ENCODE data around the gene MOB4. TPM values are rescaled to one million over a fixed set of nuclear protein-coding genes. Genes with fewer than 3 reads are reported as not detected.

The MOB4 gene
- total RNA-seq, 1 experiment from 2014 or later = 28.3 TPM

- Mint-ChIP-seq H3K4me1 (ENCODE audit: low read depth, unreplicated experiment) (peaks cover 15% of the 10 kb centered on the region), H3K4me3 (ENCODE audit: low read depth, unreplicated experiment) (no peak overlapping the region), H3K27me3 (ENCODE audit: unreplicated experiment) (no peaks in the 10 kb centered on the region), H3K9me3 (ENCODE audit: low read depth, unreplicated experiment) (no peaks in the 10 kb centered on the region), H3K36me3 (ENCODE audit: insufficient read depth, unreplicated experiment) (peaks cover 62% of the 10 kb centered on the region), H3K27ac (ENCODE audit: unreplicated experiment) (peak overlapping the region; percentile 56)
- intact Hi-C loops (cut with micrococcal nuclease; ENCODE audit: unreplicated experiment) = no loop called here
- BruUV-seq (replicated peaks) = no TSS peak
- CTCF ChIA-PET = no interaction called here
- no peak for TF ChIP-seq CTCF (IDR thresholded peaks at IDR 0.05; ENCODE audit: unreplicated experiment)
- no peak for DNase-seq
Observed at GRCh38 chr2:197504512-197504911, 11.4 kb upstream of the MOB4 start.

- no peak for TF ChIP-seq CTCF (IDR thresholded peaks at IDR 0.05; ENCODE audit: unreplicated experiment)
- no peak overlapping the region for H3K4me3 Mint-ChIP-seq (ENCODE audit: low read depth, unreplicated experiment)
- intact Hi-C loops (cut with micrococcal nuclease; ENCODE audit: unreplicated experiment) = no loop called here
- H3K27me3 Mint-ChIP-seq (ENCODE audit: unreplicated experiment) = no peaks in the 10 kb centered on the region
- peaks cover 15% of the 10 kb centered on the region for H3K4me1 Mint-ChIP-seq (ENCODE audit: low read depth, unreplicated experiment)
- H3K9me3 Mint-ChIP-seq (ENCODE audit: low read depth, unreplicated experiment) = no peaks in the 10 kb centered on the region
- no peak for DNase-seq
- H3K27ac Mint-ChIP-seq (ENCODE audit: unreplicated experiment) = no peak overlapping the region
- CTCF ChIA-PET = interaction anchor here (0.6 to 0.7 kb wide), 2 partner anchors 10 to 75 kb away, joined by 3 to 4 read pairs; no protein-coding TSS in a partner anchor
- no TSS peak for BruUV-seq (replicated peaks)
- H3K36me3 Mint-ChIP-seq (ENCODE audit: insufficient read depth, unreplicated experiment) = peaks cover 40% of the 10 kb centered on the region
Observed at GRCh38 chr2:197506658-197507057, 9.2 kb upstream of the MOB4 start.

- intact Hi-C loops (cut with micrococcal nuclease; ENCODE audit: unreplicated experiment) = loop anchor here (10.0 kb wide), 1 partner anchor 101 kb away; no protein-coding TSS in a partner anchor
- no peak for DNase-seq
- Mint-ChIP-seq H3K9me3 (ENCODE audit: low read depth, unreplicated experiment) (no peaks in the 10 kb centered on the region), H3K27me3 (ENCODE audit: unreplicated experiment) (no peaks in the 10 kb centered on the region), H3K27ac (ENCODE audit: unreplicated experiment) (no peak overlapping the region), H3K4me3 (ENCODE audit: low read depth, unreplicated experiment) (no peak overlapping the region), H3K36me3 (ENCODE audit: insufficient read depth, unreplicated experiment) (peaks cover 25% of the 10 kb centered on the region), H3K4me1 (ENCODE audit: low read depth, unreplicated experiment) (peaks cover 11% of the 10 kb centered on the region)
- TF ChIP-seq CTCF (IDR thresholded peaks at IDR 0.05; ENCODE audit: unreplicated experiment) = no peak
- BruUV-seq (replicated peaks) = no TSS peak
- CTCF ChIA-PET = no interaction called here
Observed at GRCh38 chr2:197513915-197514314, 2.0 kb upstream of the MOB4 start.

GRCh38 chr2:197514754-197515153 is 1.1 kb upstream of the MOB4 start:
- CTCF ChIA-PET = no interaction called here
- no peaks in the 10 kb centered on the region for H3K27me3 Mint-ChIP-seq (ENCODE audit: unreplicated experiment)
- H3K9me3 Mint-ChIP-seq (ENCODE audit: low read depth, unreplicated experiment) = no peaks in the 10 kb centered on the region
- no TSS peak for BruUV-seq (replicated peaks)
- peaks cover 27% of the 10 kb centered on the region for H3K36me3 Mint-ChIP-seq (ENCODE audit: insufficient read depth, unreplicated experiment)
- H3K4me3 Mint-ChIP-seq (ENCODE audit: low read depth, unreplicated experiment) = peak overlapping the region; percentile 97
- peak overlapping the region; percentile 96 for H3K27ac Mint-ChIP-seq (ENCODE audit: unreplicated experiment)
- intact Hi-C loops (cut with micrococcal nuclease; ENCODE audit: unreplicated experiment) = loop anchor here (10.0 kb wide), 1 partner anchor 100 kb away; no protein-coding TSS in a partner anchor
- H3K4me1 Mint-ChIP-seq (ENCODE audit: low read depth, unreplicated experiment) = peaks cover 11% of the 10 kb centered on the region
- TF ChIP-seq CTCF (IDR thresholded peaks at IDR 0.05; ENCODE audit: unreplicated experiment) = no peak
- DNase-seq = no peak
